HPDE6-E6E7 (cell line): Measurements from ENCODE around the gene PIP5K1A.
A peak's percentile ranks its signal among the peaks of the same experiment; 100 is the strongest.
"Not testable (repeated sequence)": the region's sequence is repeated elsewhere in the genome, so short reads cannot be mapped to it uniquely, and the experiment has no call there.

Experiments
- DNase-seq: peaks from one replicate; pipeline ENCODE4 v3.0.0; 2011; ENCODE audit warnings: missing footprints; ENCODE audit errors: extremely low spot score

Gene PIP5K1A, protein sequence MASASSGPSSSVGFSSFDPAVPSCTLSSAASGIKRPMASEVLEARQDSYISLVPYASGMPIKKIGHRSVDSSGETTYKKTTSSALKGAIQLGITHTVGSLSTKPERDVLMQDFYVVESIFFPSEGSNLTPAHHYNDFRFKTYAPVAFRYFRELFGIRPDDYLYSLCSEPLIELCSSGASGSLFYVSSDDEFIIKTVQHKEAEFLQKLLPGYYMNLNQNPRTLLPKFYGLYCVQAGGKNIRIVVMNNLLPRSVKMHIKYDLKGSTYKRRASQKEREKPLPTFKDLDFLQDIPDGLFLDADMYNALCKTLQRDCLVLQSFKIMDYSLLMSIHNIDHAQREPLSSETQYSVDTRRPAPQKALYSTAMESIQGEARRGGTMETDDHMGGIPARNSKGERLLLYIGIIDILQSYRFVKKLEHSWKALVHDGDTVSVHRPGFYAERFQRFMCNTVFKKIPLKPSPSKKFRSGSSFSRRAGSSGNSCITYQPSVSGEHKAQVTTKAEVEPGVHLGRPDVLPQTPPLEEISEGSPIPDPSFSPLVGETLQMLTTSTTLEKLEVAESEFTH

DNA sequence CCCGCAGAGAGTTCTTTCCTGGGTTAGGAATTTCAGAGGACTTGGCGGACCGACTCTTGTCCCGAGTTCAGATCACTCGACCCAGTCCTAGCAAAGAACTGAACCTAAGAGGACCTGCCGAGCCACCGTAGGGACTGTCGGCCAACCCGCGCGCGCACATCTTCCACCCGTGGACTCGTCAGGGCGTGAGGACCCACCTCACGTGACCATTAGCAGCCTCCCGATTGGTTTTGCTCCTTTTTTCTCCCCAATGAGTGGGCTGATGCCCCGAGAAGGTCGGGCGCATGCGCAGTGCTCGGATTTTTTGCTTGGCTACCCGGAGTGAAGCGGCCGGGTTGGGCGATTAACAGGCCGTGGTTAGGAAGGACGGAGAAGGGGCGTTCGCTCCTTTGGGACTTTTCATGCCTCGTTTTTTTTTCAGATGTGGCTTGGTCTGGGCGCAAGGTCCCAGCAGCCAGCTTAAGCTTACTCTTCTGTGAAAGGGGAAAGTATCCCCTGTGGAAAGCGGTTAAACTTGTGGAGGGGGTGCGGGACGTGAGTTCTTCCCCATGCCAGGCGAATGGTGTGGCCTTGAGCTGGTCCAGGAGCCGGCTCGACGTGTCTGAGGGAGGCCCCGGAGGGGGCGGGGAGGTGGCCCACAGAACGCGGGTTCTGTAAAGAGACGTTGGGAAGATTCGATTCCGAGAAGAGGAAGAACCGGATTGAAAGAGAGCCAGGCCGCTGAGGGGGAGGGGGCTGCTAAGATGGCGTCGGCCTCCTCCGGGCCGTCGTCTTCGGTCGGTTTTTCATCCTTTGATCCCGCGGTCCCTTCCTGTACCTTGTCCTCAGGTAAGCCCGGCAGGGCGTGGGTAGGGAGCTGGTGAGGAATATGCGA is at the start of gene PIP5K1A:
TSS of gene PIP5K1A (plus strand) at position 299 of the 874 bp plus-strand sequence. CDS start at position 744, 445 bp downstream.
- peak; percentile 98 for DNase-seq

DNA sequence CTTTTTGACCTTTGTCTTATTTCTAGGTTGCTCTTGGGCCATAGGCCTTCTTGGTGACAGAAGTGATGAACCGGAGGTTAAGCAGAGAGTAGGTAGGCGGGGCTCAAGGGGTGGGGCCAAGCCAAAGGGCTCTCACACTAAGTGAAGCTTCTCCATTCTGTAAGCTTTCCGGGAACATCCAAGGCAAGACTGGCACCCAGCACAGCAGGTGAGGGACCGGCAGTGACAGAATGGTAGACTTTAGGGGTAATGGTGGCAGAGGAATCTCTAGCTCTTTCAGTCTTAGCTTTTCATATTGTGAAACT is 41.9 kb upstream of the PIP5K1A start, which contains the start of gene TNFAIP8L2:
TSS of gene TNFAIP8L2 (plus strand) at position 135 of the 305 bp plus-strand sequence. CDS start 2,049 bp downstream, outside the sequence.
- no peak for DNase-seq

GRCh38 chr1:151157067-151157531 is 41.3 kb upstream of the PIP5K1A start:
- DNase-seq = no peak

GRCh38 chr1:151158326-151158725 is 40.0 kb upstream of the PIP5K1A start:
- no peak for DNase-seq

GRCh38 chr1:151158751-151159251 is 39.6 kb upstream of the PIP5K1A start:
- no peak for DNase-seq

- DNase-seq = no peak
Measured at GRCh38 chr1:151159373-151159772, 39.0 kb upstream of the PIP5K1A start.

DNA sequence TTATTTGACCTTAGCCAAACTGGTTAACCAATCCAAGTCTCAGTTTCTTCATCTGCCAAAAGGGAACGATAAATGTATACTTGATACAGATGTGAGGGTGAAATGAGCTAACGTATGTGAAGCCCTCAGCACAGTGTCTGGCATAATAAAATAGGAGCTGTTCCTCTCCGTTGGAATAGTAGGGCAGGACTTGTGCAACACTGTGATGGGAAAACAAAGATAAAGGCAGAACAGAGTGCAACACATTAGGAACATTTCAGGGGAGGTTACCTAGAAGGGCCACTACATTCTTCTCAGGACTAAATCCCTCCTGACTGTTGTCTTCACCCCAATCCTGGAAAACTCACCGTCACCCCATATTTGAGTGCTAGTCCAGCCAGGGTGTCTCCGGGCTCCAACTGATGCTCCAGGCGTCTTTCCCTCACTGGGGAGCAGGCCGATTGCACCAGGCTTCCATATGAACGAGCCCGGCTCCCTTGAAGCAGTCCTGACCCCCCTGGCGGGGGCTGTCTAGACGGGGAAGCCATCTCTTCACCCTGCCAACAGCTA is 33.5 kb upstream of the PIP5K1A start:
- DNase-seq = no peak

DNA sequence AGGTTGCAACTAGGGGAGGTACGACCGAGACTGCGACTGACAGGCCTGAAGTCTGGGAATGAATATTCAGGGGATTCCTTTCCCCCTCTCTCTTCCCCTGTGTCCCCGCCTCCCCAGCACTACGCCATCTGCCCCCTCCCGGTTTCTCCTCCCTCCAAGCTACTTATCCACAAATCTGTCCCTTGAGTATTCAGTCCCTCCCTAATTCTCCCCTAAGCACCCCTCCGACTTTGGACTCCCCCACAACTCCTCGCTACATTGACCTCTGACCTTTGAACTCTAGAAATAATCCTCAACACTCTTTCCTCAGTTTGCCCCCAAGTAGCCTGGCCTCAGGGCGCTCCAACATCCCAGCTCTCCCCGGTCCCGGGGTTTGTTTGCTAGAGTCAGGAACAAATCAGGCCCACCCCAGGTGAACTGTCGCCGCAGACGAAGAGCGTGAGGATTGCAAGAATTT is 33.0 kb upstream of the PIP5K1A start:
- no peak for DNase-seq

DNA sequence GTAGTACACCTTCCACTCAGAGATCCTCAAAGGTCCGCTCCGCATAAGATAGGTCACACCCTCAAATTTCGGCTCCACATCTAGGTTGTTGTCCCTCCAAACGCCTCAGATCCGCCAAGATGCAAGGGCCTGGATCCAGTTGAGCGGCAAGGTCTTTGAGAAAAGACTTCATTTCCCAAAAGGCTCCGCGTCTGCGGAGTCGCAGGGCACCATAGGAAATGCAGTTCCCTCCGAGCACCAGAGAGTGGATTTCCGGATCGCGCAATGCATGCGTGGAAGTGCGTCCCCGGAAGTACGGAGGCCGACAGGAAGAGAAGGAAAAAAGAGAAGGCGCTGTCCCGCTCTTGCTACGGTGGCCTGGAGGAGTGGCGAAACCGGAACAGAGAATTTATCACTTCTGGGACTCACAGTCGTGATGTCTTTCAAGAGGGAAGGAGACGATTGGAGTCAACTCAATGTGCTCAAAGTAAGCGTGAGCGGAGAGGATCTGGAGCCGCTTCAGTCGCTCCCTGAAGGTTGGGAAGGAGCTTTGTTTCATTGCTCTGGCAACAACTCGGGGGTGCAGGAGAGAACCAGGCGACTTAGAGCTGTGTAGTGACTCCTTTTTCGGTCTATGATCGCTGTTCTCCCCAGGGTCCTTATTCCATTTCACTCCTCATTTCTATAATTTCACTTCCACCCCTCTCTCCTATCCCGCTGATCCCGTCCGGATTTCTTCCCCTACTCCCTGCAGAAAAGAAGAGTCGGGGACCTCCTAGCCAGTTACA is 32.4 kb upstream of the PIP5K1A start, which contains the start of the genes LYSMD1 and SCNM1:
TSS of gene LYSMD1 (minus strand) at position 165 of the 767 bp plus-strand sequence. CDS start 644 bp downstream, outside the sequence.
TSS of gene SCNM1 (plus strand) at position 407 of the 767 bp plus-strand sequence. CDS start at position 416, 9 bp downstream.
- DNase-seq = peak; percentile 97

- DNase-seq = peak; percentile 49
Measured at GRCh38 chr1:151166505-151166956, 31.8 kb upstream of the PIP5K1A start.

DNA sequence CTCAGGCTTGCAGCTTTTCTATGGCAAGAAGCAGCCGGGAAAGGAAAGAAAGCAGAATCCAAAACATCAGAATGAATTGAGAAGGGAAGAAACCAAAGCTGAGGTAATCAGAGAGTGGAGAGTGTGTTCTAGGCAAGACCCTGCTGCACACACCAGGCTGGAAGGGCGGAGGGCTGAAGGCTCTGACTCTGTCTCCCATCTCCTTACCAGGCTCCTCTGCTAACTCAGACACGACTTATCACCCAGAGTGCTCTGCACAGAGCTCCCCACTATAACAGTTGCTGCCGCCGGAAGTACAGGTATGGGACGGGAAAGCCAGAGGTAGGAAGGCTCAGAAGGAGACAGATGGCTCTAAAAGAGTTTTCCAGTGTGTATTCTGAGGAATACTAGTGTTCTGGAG is 31.2 kb upstream of the PIP5K1A start:
- no peak for DNase-seq

DNA sequence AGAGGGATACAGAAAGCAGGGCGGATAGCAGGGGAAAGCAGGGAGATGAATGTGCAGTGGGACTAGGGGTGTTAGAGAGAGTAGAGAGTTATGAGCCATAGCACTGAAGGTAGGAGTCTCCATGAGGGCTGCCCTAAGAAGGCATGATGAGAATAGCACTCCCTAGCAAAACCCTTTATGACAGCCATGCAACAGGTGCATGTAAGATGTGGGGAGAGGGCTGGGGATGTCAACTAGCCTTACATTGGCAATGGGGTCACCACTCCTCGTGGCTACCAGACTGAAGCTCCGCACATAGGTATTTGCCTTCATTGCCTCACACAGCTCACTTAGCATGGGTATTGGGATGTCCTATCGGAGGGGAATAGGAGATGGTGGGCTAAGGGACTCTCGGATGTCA is 27.2 kb upstream of the PIP5K1A start:
- DNase-seq = no peak

DNA sequence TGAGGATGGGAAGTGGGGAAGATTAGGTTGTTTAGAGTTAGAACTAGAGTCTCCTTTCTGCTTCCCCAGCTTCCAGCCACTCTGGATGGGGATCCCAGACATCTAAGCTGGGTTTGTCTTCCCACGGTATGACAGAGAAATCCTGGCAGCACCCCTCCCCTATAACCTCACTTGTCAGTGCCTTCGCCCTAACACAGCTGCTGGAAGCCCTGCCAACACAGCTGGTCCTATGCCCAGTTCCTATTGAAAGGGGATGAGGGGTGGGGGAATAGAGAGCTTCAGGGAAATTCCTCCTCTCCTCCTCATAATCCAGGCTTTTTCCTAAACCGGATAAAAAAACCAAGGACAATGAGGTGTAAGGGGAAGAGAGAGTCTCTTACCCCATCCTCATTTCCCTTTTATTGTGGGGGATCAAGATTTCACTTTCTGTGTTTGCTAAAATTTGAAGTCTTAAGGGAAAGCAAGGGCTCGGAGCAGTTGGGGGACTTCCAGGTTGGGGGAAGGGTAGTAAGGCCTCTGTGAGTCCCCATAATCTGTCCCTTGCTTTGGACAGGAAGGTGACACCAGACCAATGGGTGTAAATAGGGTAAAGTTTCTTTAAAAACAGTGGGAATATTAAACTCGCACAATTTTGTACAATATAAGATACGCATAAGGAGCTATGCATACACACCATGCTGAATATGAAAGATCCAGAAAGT is 23.2 kb upstream of the PIP5K1A start:
- DNase-seq = no peak

GRCh38 chr1:151175863-151176262 is 22.5 kb upstream of the PIP5K1A start, which contains the start of gene TMOD4:
TMOD4 (minus strand) TSS chr1:151175981; CDS start chr1:151174875, 1,106 bp downstream.
- no peak for DNase-seq

- no peak for DNase-seq
Measured at GRCh38 chr1:151176514-151177045, 21.8 kb upstream of the PIP5K1A start.

DNA sequence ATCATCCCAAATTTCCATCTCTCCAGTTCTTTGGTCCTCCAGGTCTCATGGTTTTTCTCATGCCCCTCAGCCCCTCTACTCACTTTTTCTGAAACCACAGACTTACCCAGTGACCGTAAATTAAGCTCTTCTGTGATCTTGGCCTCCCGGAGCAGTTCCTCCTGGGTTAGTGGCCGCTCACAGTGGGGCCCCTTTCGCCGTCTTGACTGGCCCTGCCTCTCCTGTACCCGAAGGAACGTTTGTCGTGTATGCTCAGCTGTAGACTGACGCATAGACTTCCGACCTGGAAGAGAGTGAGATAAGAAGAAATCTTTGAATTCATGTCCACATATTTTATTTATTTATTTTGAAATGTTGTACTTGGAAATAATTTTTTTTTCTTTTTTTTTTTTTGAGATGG is 14.1 kb upstream of the PIP5K1A start:
- DNase-seq = no peak

DNA sequence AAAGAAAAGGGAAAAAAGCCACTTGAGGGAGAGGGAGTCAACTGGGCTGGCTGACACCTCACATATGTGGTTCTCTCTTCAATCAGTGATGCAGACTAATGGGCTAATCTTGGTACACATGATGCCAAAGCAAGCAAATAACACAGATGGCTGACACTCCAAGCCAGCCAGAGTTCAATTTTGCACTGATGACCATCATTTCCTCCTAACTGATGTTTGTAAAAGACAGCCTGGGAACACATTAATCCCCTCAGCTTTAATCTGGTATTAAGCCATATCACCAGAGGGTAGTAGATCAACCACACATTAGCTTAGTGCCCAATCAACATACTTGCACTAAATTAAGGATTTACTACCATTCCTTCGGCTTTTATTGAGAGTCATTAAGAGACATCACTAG is 11.1 kb upstream of the PIP5K1A start:
- no peak for DNase-seq

DNA sequence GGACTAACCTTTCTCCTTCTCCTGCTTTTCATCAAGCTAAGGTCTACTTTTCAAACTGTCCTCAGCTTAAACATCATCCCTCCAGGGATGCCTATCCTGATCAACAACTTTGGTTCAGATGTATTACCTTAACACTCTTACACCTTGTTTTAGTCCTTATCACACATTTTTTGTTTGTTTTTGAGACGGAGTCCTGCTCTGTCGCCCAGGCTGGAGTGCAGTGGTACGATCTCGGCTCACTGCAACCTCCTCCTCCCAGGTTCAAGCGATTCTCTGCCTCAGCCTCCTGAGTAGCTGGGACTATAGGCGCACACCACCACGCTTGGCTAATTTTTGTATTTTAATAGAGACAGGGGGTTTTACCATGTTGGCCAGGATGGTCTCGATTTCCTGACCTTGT is 9.7 kb upstream of the PIP5K1A start:
- not testable (repeated sequence) for DNase-seq

- peak; percentile 83 for DNase-seq
Measured at GRCh38 chr1:151189637-151190445, 8.5 kb upstream of the PIP5K1A start, which contains the start of gene VPS72. VPS72 (minus strand) TSS chr1:151190197; CDS start chr1:151190121, 76 bp downstream.
